A549 (cell line): Measurements from ENCODE around the gene FAXC.

Experiments
- FOSB ChIP-seq: fragments of 250-450 bp; sonication (Bioruptor Pico); IDR thresholded peaks from 2 replicates; pipeline ENCODE4 v1.5.0; 2020; ENCODE audit warnings: mild to moderate bottlenecking, moderate library complexity
- FOSL2 ChIP-seq, 2 experiments: fragments of 450-650 bp in 1 of 2; fragments of >200 bp in 1 of 2; sonication (Bioruptor Twin) in 1 of 2; formaldehyde crosslinking; IDR thresholded peaks; 2 replicates each; pipeline versions ENCODE4 v1.5.0 to v1.6.1; 2016 to 2020; ENCODE audit warnings: mild to moderate bottlenecking in 1 of 2, moderate library complexity in 1 of 2
- HEYL ChIP-seq: fragments of 250-450 bp; sonication (Bioruptor Pico); IDR thresholded peaks from 2 replicates; pipeline ENCODE4 v1.8.0; 2021; ENCODE audit warnings: mild to moderate bottlenecking, moderate library complexity
- MAFK ChIP-seq: fragments of 450-650 bp; IDR thresholded peaks from 2 replicates; pipeline ENCODE4 v1.6.1; 2014; ENCODE audit not compliant: partially characterized antibody
- POLR2A ChIP-seq: IDR thresholded peaks from 2 replicates; pipeline ENCODE4 v1.6.1; 2012; ENCODE audit warnings: mild to moderate bottlenecking, low read length
- RAD21 ChIP-seq, 2 experiments: fragments of >200 bp in 1 of 2; sonication (Bioruptor Twin) in 1 of 2; formaldehyde crosslinking in 1 of 2; IDR thresholded peaks in 1 of 2; conservative IDR thresholded peaks in 1 of 2; 2 replicates in 1 of 2; 3 replicates in 1 of 2; pipeline ENCODE4 v1.6.1; 2012 to 2018; ENCODE audit warnings: inconsistent platforms in 1 of 2
- RARB ChIP-seq: fragments of 250-450 bp; sonication (Bioruptor Pico); IDR thresholded peaks from 2 replicates; pipeline ENCODE4 v1.8.0; 2021; ENCODE audit warnings: mild to moderate bottlenecking, moderate library complexity
- RCOR1 ChIP-seq: fragments of 150-350 bp; IDR thresholded peaks from 2 replicates; pipeline ENCODE4 v1.6.1; 2014; ENCODE audit warnings: antibody characterized with exemption, low read length, low read depth
- TF ChIP-seq, protein P1 (sequence below): fragments of >200 bp; sonication (Bioruptor Twin); formaldehyde crosslinking; IDR thresholded peaks from 3 replicates; pipeline ENCODE4 v1.5.1; 2016
- TF ChIP-seq, protein P2 (sequence below): fragments of 250-450 bp; sonication (Bioruptor Pico); IDR thresholded peaks from 2 replicates; pipeline ENCODE4 v1.5.0; 2021; ENCODE audit warnings: mild to moderate bottlenecking, moderate library complexity, borderline replicate concordance

DNA sequence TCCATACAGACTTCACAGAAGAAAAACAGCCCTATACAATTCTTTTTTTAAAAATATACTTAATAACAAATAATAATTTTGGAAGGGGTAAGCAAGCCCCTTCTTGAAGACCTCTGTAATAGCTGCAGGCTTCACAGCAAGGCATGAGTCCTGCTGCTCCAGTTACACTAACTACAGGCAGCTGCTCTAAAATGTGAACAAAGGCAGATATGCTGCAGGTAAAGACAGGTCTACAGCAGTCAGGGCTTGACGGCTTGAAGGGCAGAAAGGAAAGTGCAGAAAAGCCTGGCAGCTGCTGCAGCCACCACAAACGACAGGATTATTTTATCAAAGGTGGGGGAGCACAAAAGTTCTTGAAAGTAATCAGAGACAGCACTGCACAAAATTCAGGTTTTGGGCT lies 11.3 kb downstream of the FAXC start:
- no peak for TF ChIP-seq FOSB (CRISPR knock-in tag)
- no peak for TF ChIP-seq POLR2A
- TF ChIP-seq, protein P1, sequence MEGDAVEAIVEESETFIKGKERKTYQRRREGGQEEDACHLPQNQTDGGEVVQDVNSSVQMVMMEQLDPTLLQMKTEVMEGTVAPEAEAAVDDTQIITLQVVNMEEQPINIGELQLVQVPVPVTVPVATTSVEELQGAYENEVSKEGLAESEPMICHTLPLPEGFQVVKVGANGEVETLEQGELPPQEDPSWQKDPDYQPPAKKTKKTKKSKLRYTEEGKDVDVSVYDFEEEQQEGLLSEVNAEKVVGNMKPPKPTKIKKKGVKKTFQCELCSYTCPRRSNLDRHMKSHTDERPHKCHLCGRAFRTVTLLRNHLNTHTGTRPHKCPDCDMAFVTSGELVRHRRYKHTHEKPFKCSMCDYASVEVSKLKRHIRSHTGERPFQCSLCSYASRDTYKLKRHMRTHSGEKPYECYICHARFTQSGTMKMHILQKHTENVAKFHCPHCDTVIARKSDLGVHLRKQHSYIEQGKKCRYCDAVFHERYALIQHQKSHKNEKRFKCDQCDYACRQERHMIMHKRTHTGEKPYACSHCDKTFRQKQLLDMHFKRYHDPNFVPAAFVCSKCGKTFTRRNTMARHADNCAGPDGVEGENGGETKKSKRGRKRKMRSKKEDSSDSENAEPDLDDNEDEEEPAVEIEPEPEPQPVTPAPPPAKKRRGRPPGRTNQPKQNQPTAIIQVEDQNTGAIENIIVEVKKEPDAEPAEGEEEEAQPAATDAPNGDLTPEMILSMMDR, result no peak
- no peak for TF ChIP-seq RAD21 (conservative IDR thresholded peaks at IDR 0.05 in 1 of 2, IDR thresholded peaks at IDR 0.05 in 1 of 2)
- no peak for TF ChIP-seq FOSL2 (IDR thresholded peaks at IDR 0.05)
- no peak for TF ChIP-seq FOSL2 (CRISPR knock-in tag; IDR thresholded peaks at IDR 0.05)
- TF ChIP-seq RCOR1, result no peak
- TF ChIP-seq RARB (CRISPR knock-in tag), result no peak
- TF ChIP-seq MAFK, result no peak
- TF ChIP-seq, protein P2, sequence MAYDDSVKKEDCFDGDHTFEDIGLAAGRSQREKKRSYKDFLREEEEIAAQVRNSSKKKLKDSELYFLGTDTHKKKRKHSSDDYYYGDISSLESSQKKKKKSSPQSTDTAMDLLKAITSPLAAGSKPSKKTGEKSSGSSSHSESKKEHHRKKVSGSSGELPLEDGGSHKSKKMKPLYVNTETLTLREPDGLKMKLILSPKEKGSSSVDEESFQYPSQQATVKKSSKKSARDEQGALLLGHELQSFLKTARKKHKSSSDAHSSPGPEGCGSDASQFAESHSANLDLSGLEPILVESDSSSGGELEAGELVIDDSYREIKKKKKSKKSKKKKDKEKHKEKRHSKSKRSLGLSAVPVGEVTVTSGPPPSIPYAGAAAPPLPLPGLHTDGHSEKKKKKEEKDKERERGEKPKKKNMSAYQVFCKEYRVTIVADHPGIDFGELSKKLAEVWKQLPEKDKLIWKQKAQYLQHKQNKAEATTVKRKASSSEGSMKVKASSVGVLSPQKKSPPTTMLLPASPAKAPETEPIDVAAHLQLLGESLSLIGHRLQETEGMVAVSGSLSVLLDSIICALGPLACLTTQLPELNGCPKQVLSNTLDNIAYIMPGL (CRISPR knock-in tag), result no peak
- no peak for TF ChIP-seq HEYL
